HepG2 (cell line): ENCODE measurements around the gene ANKS1A. TPM values are rescaled to one million over a fixed set of nuclear protein-coding genes. Genes with fewer than 3 reads are reported as not detected.

Experiments
- ATAC-seq: fragments of 200-7000 bp; cut with Tn5 transposase; 3 replicates; pipeline ENCODE4 v1.9.1; 2020; ENCODE audit warnings: mild to moderate bottlenecking, moderate library complexity
- BruUV-seq: library from RNA; stranded (reverse); fragments of 400-500 nt; replicated peaks from 2 replicates; lab custom pipeline; 2021; lab: Mats Ljungman, UMichigan
- CTCF ChIA-PET: fragments of 300-600 bp; formaldehyde crosslinking; extraction: SDS; loops from one replicate; lab custom pipeline; 2021; ENCODE audit warnings: low total read pairs, inconsistent platforms, low intra/inter-chr PET ratio; lab: Yijun Ruan, JAX
- POLR2A ChIA-PET: fragments of 350-600 bp; sonication (Branson Sonifier 250); formaldehyde crosslinking; loops from one replicate; lab custom pipeline; 2020; ENCODE audit warnings: antibody characterized with exemption, inconsistent platforms; lab: Yijun Ruan, JAX
- DNase-seq: peaks from one replicate; pipeline ENCODE4 v3.0.0-alpha.2; 2015; ENCODE audit warnings: low spot score
- FAIRE-seq: peaks from 3 replicates; lab custom pipeline; 2011; peaks lifted over from hg19 to GRCh38; lab: Jason Lieb, UNC
- H2AFZ ChIP-seq: one replicate; pipeline ENCODE4 v1.6.1; 2011; ENCODE audit warnings: low read length, inconsistent platforms
- H3K27ac ChIP-seq: fragments of 300-600 bp; 3 replicates; pipeline ENCODE4 v1.8.0; 2011; ENCODE audit warnings: mixed run types, mild to moderate bottlenecking, mixed read lengths, low read length, inconsistent platforms; ENCODE audit not compliant: insufficient read depth; ENCODE audit errors: extremely low read length
- H3K27me3 ChIP-seq, 2 experiments: fragments of 200-600 bp in 1 of 2; 2 replicates in 1 of 2; 3 replicates in 1 of 2; pipeline versions ENCODE4 v1.6.0 to v1.8.0; 2011; ENCODE audit warnings: low read length in 2 of 2, mild to moderate bottlenecking in 2 of 2, moderate library complexity in 2 of 2, inconsistent platforms in 1 of 2; ENCODE audit not compliant: insufficient read depth in 2 of 2, control insufficient read depth in 1 of 2
- H3K36me3 ChIP-seq, 2 experiments: fragments of 200-600 bp in 1 of 2; replicated peaks in 1 of 2; 2 replicates in 1 of 2; 3 replicates in 1 of 2; pipeline versions ENCODE4 v1.5.1 to v1.8.0; 2011; ENCODE audit warnings: low read length in 2 of 2, inconsistent platforms in 1 of 2; ENCODE audit not compliant: insufficient read depth in 2 of 2, control insufficient read depth in 1 of 2
- H3K4me1 ChIP-seq: 2 replicates; pipeline ENCODE4 v1.5.1; 2012; ENCODE audit warnings: low read length, inconsistent platforms; ENCODE audit not compliant: insufficient read depth
- H3K4me2 ChIP-seq: 2 replicates; pipeline ENCODE4 v1.6.0; 2011; ENCODE audit warnings: low read depth, low read length, inconsistent platforms
- H3K4me3 ChIP-seq, 3 experiments: fragments of 200-600 bp in 1 of 3; sonication (generic), shearing (Covaris generic) in 1 of 3; replicated peaks in 1 of 3; 2 replicates each; pipeline ENCODE4 v1.5.1; 2011 to 2016; ENCODE audit warnings: low read length in 3 of 3, inconsistent platforms in 2 of 3, low read depth in 2 of 3, mild to moderate bottlenecking in 2 of 3, control low read depth in 1 of 3, mixed read lengths in 1 of 3; ENCODE audit not compliant: insufficient read depth in 1 of 3
- H3K79me2 ChIP-seq: one replicate; pipeline ENCODE4 v1.6.1; 2011; ENCODE audit warnings: low read length, inconsistent platforms; ENCODE audit not compliant: insufficient read depth
- H3K9ac ChIP-seq: 2 replicates; pipeline ENCODE4 v1.6.0; 2011; ENCODE audit warnings: mild to moderate bottlenecking, low read depth, low read length, inconsistent platforms; ENCODE audit not compliant: insufficient read depth
- H3K9me3 ChIP-seq: 2 replicates; pipeline ENCODE4 v1.5.1; 2012; ENCODE audit warnings: mild to moderate bottlenecking, low read length
- H4K20me1 ChIP-seq: 2 replicates; pipeline ENCODE4 v1.6.0; 2011; ENCODE audit warnings: inconsistent platforms, mild to moderate bottlenecking, low read length, moderate library complexity; ENCODE audit not compliant: insufficient read depth
- BRCA1 ChIP-seq: sonication (generic); formaldehyde crosslinking; IDR thresholded peaks from 2 replicates; pipeline ENCODE4 v1.4.0; 2020; ENCODE audit warnings: missing genetic modification reagents
- CBX5 ChIP-seq: sonication (generic); formaldehyde crosslinking; IDR thresholded peaks from 2 replicates; pipeline ENCODE4 v1.4.0; 2020; ENCODE audit warnings: missing genetic modification reagents, borderline replicate concordance
- DMAP1 ChIP-seq: IDR thresholded peaks from 2 replicates; pipeline ENCODE4 v1.6.1; 2016
- ELF1 ChIP-seq: sonication (generic); formaldehyde crosslinking; IDR thresholded peaks from 2 replicates; pipeline ENCODE4 v1.4.0; 2020; ENCODE audit warnings: missing genetic modification reagents
- MAFG ChIP-seq: sonication (generic); formaldehyde crosslinking; IDR thresholded peaks from 2 replicates; pipeline ENCODE4 v1.5.1; 2020; ENCODE audit warnings: mild to moderate bottlenecking, missing genetic modification reagents
- MIXL1 ChIP-seq: IDR thresholded peaks from 2 replicates; pipeline ENCODE4 v1.6.1; 2016
- NR2C2 ChIP-seq: sonication (generic); formaldehyde crosslinking; IDR thresholded peaks from 2 replicates; pipeline ENCODE4 v1.4.0; 2020; ENCODE audit warnings: missing genetic modification reagents, mild to moderate bottlenecking, moderate library complexity, borderline replicate concordance
- RNF2 ChIP-seq: fragments of 450-650 bp; conservative IDR thresholded peaks from 2 replicates; pipeline ENCODE4 v1.6.1; 2016; ENCODE audit warnings: low read depth
- ZNF484 ChIP-seq: sonication (generic); formaldehyde crosslinking; IDR thresholded peaks from 2 replicates; pipeline ENCODE4 v1.5.1; 2020; ENCODE audit warnings: mild to moderate bottlenecking, low read depth, missing genetic modification reagents, borderline replicate concordance
- ZNF496 ChIP-seq: sonication (generic); formaldehyde crosslinking; IDR thresholded peaks from 2 replicates; pipeline ENCODE4 v1.8.1; 2023; ENCODE audit warnings: mild to moderate bottlenecking, moderate library complexity, missing genetic modification reagents; ENCODE audit not compliant: insufficient replicate concordance
- ZNF577 ChIP-seq: sonication (generic); formaldehyde crosslinking; IDR thresholded peaks from 2 replicates; pipeline ENCODE4 v1.4.0; 2020; ENCODE audit warnings: mild to moderate bottlenecking, low read depth, missing genetic modification reagents, borderline replicate concordance
- ZNF598 ChIP-seq: sonication (generic); formaldehyde crosslinking; IDR thresholded peaks from 2 replicates; pipeline ENCODE4 v1.5.1; 2020; ENCODE audit warnings: mild to moderate bottlenecking, missing genetic modification reagents, borderline replicate concordance
- ZNF839 ChIP-seq: sonication (generic); formaldehyde crosslinking; IDR thresholded peaks from 2 replicates; pipeline ENCODE4 v1.4.0; 2020; ENCODE audit warnings: missing genetic modification reagents, mild to moderate bottlenecking, borderline replicate concordance
- WGBS: methylation state at CpG from one replicate; pipeline ENCODE4 v1.1.6; 2017; ENCODE audit warnings: low lambda C conversion rate; 5-methylcytosine and 5-hydroxymethylcytosine counted together
- in situ Hi-C: cut with HindIII; loops from 2 replicates; pipeline ENCODE4 v1.10.0; 2017; ENCODE audit warnings: low pct_unique_long_range_greater_than_20kb; ENCODE audit not compliant: extremely low pct_ligation_motif_present
- intact Hi-C: fragments of 100-400 bp; cut with micrococcal nuclease; formaldehyde crosslinking; loops from one replicate; pipeline ENCODE4 v1.10.0; 2022; ENCODE audit not compliant: unreplicated experiment
- polyA plus RNA-seq, 8 experiments: library from polyadenylated mRNA; depleted of rRNA in 3 of 8; stranded (reverse) in 7 of 8; unstranded in 1 of 8; fragments of >200 nt; fragmentation: Illumina TruSeq in 4 of 8; extraction: Trizol in 4 of 8; gene quantifications; 2 replicates each; pipeline versions ENCODE4 v1.2.1 to v1.2.3, GENCODE V29; 2011 to 2016; ENCODE audit warnings: low read depth in 4 of 8, missing spikeins in 1 of 8, mixed read lengths in 1 of 8; ENCODE audit not compliant: insufficient read depth in 1 of 8
- total RNA-seq, 5 experiments: library from RNA; depleted of rRNA; stranded (reverse); fragments of >200 nt; fragmentation: Illumina TruSeq; extraction: Trizol; gene quantifications; 2 replicates each; pipeline ENCODE4 v1.2.3, GENCODE V29; 2016; ENCODE audit warnings: low read depth in 1 of 5
- TF ChIP-seq, protein P1 (sequence below): IDR thresholded peaks from 2 replicates; pipeline ENCODE4 v1.6.1; 2016; ENCODE audit warnings: low read depth, control low read depth
- TF ChIP-seq, protein P2 (sequence below): sonication (generic); formaldehyde crosslinking; IDR thresholded peaks from 2 replicates; pipeline ENCODE4 v1.4.0; 2020; ENCODE audit warnings: mild to moderate bottlenecking, missing genetic modification reagents
- TF ChIP-seq, protein P3 (sequence below), 2 experiments: fragments of 450-650 bp in 1 of 2; sonication (generic) in 1 of 2; formaldehyde crosslinking in 1 of 2; IDR thresholded peaks; 2 replicates each; pipeline versions ENCODE4 v1.6.1 to v1.8.0; 2016 to 2022; ENCODE audit warnings: antibody characterized with exemption in 1 of 2, mild to moderate bottlenecking in 1 of 2, missing genetic modification reagents in 1 of 2

ANKS1A gene
- total and polyA plus RNA-seq, 2 of the 13 experiments (the other 11 are each of a cell fraction or from before 2014, with no cell fraction given): 7.2 to 15.1 TPM

DNA sequence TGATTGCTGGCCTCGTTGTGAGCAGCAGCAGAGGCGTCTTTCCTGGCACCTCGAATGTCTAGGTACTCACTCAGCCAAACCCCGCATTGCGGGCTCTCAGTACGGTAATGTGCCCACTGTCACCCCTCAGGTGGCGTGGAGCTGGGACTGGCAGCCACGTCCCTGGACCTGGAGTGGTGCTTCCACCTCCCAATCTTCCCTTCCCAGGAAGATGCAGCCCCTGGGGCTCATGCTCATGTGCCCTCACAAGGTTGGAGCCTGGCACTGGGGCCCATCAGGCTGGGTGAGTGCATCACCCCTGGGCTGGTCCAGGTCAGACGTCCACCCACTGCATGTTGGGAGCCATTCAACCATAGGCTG lies 176.4 kb downstream of the ANKS1A start:
- Histone ChIP-seq H3K36me3 (peaks cover 7 to 13% of the 10 kb centered on the region in 2 experiments; a peak in 4 of 5 replicates), H3K79me2 (no peaks in the 10 kb centered on the region), H2AFZ (no peak overlapping the region), H4K20me1 (no peaks in the 10 kb centered on the region), H3K27me3 (no peaks in the 10 kb centered on the region), H3K9me3 (no peaks in the 10 kb centered on the region), H3K4me1 (no peaks in the 10 kb centered on the region), H3K27ac (no peak overlapping the region), H3K9ac (no peak overlapping the region), H3K4me3 (no peak overlapping the region), H3K4me2 (no peak overlapping the region)
- ATAC-seq (no peak), FAIRE-seq (no peak), DNase-seq (no peak)
- no peak for TF ChIP-seq ZNF496 (CRISPR knock-in tag)
- no peak for TF ChIP-seq MIXL1 (CRISPR knock-in tag)
- no peak for TF ChIP-seq DMAP1
- no peak for TF ChIP-seq ZNF577 (CRISPR knock-in tag)
- TF ChIP-seq BRCA1 (CRISPR knock-in tag): no peak
- TF ChIP-seq, protein P1, sequence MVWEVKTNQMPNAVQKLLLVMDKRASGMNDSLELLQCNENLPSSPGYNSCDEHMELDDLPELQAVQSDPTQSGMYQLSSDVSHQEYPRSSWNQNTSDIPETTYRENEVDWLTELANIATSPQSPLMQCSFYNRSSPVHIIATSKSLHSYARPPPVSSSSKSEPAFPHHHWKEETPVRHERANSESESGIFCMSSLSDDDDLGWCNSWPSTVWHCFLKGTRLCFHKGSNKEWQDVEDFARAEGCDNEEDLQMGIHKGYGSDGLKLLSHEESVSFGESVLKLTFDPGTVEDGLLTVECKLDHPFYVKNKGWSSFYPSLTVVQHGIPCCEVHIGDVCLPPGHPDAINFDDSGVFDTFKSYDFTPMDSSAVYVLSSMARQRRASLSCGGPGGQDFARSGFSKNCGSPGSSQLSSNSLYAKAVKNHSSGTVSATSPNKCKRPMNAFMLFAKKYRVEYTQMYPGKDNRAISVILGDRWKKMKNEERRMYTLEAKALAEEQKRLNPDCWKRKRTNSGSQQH (CRISPR knock-in tag): no peak
- no peak for TF ChIP-seq MAFG
- TF ChIP-seq ZNF839 (CRISPR knock-in tag): no peak
- TF ChIP-seq ZNF598 (CRISPR knock-in tag): no peak
- no peak for TF ChIP-seq ELF1 (CRISPR knock-in tag)
- TF ChIP-seq, protein P2, sequence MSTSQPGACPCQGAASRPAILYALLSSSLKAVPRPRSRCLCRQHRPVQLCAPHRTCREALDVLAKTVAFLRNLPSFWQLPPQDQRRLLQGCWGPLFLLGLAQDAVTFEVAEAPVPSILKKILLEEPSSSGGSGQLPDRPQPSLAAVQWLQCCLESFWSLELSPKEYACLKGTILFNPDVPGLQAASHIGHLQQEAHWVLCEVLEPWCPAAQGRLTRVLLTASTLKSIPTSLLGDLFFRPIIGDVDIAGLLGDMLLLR (CRISPR knock-in tag): no peak
- TF ChIP-seq NR2C2: no peak
- TF ChIP-seq RNF2: no peak
- TF ChIP-seq ZNF484 (CRISPR knock-in tag): no peak
- no peak for TF ChIP-seq CBX5
- TF ChIP-seq, protein P3, sequence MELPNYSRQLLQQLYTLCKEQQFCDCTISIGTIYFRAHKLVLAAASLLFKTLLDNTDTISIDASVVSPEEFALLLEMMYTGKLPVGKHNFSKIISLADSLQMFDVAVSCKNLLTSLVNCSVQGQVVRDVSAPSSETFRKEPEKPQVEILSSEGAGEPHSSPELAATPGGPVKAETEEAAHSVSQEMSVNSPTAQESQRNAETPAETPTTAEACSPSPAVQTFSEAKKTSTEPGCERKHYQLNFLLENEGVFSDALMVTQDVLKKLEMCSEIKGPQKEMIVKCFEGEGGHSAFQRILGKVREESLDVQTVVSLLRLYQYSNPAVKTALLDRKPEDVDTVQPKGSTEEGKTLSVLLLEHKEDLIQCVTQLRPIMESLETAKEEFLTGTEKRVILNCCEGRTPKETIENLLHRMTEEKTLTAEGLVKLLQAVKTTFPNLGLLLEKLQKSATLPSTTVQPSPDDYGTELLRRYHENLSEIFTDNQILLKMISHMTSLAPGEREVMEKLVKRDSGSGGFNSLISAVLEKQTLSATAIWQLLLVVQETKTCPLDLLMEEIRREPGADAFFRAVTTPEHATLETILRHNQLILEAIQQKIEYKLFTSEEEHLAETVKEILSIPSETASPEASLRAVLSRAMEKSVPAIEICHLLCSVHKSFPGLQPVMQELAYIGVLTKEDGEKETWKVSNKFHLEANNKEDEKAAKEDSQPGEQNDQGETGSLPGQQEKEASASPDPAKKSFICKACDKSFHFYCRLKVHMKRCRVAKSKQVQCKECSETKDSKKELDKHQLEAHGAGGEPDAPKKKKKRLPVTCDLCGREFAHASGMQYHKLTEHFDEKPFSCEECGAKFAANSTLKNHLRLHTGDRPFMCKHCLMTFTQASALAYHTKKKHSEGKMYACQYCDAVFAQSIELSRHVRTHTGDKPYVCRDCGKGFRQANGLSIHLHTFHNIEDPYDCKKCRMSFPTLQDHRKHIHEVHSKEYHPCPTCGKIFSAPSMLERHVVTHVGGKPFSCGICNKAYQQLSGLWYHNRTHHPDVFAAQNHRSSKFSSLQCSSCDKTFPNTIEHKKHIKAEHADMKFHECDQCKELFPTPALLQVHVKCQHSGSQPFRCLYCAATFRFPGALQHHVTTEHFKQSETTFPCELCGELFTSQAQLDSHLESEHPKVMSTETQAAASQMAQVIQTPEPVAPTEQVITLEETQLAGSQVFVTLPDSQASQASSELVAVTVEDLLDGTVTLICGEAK (IDR thresholded peaks at IDR 0.05): no peak
- TF ChIP-seq, protein P3 (CRISPR knock-in tag; IDR thresholded peaks at IDR 0.05): no peak
- intact Hi-C loops: no loop called here
- CTCF ChIA-PET: no interaction called here
- no TSS peak for BruUV-seq
- WGBS: 98% methylated on average over 8 of the region's 9 CpGs
- in situ Hi-C loops: no loop called here
- POLR2A ChIA-PET: no interaction called here
